SHP77 treated with DMSO at 0.1 percent for 48 hours (cell line): ENCODE measurements around the gene KMT2C.
"Not testable (repeated sequence)": the region's sequence is repeated elsewhere in the genome, so short reads cannot be mapped to it uniquely, and the experiment has no call there.

Source experiments
- DNase-seq: peaks from one replicate; lab custom pipeline; 2025; lab: John Stamatoyannopoulos, UW

KMT2C gene

DNA sequence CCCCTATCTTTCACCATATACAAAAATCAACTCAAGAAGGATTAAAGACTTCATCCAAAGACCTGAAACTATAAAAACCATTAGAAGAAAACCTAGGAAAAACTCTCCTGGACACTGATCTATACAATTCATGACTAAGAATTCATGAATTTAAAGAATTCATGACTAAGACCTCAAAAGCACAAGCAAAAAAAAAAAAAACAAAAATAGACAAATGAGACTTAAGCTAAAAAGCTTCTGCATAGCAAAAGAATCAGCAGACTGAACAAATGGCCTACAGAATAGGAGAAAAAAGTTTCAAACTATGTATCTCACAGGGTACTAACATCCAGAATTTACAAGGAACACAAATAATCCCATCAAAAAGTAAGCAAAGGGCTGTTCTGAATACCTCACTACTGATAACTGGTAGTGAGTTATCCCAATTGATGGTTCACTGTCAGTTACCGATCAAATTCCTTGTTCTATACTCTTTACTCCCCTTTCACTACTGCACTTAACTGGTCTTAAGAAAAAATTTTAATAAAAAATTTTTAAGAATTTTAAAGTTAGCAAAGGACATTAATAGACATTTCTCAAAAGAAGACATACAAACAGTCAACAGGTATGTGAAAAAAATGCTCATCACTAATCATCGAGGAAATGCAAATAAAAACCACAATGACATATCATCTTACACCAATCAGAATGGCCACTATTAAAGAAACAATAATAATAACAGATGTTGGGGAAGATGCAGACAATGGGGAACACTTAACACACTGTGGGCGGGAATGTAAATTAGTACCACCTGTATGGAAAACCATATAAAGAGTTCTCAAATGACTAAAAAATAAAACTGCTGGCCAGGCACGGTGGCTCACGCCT is 33.2 kb downstream of the KMT2C start:
- DNase-seq, result no peak

DNA sequence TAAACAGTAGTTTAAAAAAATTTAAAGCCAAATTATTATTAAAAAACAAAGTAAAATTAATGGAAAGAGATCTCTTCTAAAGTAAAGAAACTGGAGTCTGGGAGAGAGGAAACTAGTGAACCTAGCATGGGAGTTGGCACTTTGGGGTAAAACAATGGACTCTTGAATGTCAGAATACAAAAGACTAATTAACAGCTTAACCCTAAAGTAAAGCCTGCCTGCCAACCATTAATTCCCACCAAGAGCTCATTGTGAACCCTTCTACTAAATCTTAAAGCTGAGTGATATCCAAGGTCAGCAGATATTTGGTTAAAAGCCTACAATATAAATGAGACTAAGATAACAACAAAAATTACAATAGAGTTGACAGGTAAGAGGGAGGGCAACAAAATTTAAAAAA is 36.5 kb downstream of the KMT2C start:
- DNase-seq, result no peak

DNA sequence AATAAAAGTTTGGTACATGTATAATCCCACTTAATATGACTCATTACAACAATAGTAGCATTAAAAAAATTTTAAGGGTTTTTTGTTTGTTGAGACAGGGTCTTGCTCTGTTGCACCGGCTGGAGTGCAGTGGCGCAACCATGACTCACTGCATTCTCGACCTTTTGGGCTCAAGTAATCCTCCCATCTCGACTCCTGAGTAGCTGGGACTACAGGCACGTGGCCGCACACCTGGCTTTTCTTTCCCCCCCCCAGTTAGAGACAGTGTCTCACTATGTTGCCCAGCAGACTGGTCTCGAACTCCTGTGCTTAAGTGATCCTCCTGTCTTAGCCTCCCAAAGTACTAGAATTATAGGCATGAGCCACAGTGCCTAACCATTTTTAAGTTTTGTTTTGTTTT is 40.7 kb downstream of the KMT2C start:
- DNase-seq, result no peak

DNA sequence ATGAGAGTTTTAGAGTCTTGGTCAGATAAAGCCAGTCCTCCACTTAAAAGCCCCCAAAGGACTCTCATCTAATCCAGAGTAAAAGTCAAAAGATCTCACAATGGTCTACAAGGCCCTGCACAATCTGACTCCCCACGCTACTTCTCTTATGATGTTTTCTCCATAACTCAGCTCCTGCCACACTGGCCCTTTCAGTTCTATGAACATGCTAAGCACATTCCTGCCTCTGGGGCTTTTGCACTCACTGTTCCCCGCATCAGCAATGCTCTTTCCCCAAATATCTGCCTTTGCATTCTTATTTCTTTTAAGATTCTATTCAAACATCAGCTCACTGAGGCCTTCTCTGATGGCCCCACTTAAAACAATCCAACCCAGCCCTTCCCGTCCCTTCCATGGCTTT is 41.6 kb downstream of the KMT2C start:
- not testable (repeated sequence) for DNase-seq

DNA sequence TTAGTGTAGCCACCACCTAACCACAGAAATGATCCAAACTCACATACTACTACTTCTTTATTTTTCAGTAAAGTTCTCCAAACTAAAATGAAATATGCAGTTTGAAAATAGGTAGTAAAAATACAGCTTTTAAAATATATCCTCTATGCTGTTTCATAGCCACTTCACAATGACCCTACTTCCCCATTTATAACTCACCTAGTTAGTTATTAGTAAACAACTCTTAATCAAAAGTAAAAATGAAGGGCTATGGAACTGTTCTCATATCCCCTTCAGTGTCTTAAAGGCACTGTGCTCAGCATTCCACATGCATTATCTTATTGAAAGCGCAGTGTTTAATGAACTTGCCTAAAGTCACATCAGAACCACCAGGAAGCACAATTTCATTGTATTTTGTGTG is 43.5 kb downstream of the KMT2C start:
- DNase-seq, result no peak

DNA sequence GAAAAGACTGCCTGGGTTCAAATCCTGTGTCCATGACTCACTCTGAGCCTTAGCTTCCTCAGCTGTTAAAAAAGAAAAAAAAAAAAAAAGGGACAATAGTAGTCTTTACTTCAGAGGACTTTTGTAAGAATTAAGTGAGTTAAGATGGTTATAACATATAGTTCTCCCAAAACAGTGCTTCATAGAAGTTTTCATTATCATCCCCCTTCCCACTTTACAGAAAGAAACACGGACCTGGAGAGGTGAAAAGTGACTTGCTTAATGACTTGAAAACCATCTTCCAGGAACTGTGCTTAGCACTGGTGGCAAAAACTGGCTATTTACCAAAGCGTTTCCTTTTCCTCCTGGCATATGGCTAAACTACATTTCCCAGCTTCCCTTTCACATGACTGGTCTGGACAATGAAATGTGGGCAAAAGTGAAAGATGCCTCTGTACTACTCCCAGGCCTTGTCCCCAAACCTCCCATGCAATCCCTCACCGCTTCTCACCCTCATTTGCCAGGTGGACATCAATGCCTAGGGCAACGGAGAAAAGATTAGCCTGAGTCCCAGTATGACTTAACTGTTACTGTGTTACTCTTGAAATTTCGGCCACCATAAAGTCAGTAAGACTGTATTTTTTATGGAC is 49.6 kb downstream of the KMT2C start:
- not testable (repeated sequence) for DNase-seq

DNA sequence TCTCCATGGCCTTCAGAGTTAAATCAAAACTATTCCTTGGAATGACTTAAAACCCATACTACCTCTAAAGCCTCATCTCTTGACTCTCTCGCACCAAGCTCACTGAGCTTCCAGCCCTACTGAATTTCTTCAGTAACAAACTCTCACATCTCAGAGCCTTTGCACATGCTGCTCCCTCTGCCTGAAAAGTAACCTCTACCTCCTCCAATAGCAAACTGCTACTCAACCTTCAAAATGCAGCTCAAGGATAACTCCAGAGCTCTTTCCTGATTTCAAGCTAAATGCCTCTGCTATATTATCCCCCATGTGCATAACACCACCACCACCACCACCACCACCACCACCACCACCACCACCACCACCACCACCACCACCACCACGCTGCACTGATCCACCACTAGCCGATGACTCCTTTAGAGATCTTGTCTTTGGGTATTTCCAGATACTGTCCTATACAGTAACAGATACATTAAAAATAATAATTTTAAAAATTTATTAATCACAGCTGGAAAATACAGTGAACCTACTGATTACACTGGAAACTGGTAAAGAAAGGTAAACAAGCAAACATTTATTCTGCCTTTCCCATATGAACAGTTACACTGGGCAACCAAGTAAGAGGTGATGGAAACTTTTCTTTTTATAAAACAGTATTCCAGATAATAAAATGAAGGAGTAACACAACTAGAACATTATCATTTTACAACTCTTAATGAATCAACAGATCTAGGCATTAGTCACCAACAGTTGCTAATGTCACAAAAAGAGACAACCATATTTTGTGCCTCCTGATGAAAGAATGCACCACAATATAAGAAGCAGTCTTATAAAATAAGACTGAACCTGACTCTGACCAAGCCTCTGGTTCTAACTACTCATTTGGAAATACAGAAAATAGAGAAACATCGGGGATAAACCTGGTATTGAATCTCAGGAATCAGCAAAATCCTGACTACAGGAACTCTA is 51.3 kb downstream of the KMT2C start:
- DNase-seq, result not testable (repeated sequence)

DNA sequence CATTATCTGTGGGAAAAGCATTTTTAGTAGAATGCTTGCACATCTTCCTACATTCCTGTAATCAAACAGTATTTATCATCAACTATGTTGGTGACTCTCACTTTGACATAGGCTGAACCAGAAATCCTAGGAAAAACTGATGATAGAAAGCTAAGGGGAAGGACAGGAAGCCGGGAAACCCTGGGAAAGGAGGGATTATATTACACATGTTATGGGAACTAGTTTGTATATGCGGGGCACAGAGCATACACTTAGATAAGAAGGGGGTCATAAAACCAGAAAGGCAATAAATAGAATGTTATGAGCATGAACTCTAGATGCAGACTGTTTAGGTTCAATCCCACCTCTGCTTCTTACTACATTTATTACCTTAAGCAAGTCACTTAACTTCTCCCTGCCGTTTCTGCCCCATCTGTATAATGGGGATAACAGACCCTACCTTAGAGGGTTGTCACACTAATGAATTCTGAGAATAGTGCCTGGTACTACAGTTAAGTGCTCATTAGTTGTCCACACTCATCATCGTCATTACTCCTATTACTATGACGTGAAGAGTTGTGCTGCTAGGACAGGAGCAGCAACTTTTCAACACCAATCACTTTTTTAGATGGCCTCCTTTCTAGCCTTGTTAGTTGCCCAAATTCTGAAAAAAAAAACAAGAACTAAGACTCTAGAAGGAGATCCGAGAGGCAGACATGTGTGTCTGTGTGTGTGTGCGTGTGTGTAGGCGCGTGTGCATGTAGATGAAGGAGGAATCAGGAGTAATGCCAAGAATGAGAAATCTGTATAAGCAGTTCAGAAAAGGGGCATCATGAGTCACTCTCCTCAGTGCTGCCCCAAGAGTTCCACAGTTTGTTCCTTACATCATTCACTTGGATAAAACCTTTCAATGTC is 52.2 kb downstream of the KMT2C start:
- DNase-seq, result no peak

DNA sequence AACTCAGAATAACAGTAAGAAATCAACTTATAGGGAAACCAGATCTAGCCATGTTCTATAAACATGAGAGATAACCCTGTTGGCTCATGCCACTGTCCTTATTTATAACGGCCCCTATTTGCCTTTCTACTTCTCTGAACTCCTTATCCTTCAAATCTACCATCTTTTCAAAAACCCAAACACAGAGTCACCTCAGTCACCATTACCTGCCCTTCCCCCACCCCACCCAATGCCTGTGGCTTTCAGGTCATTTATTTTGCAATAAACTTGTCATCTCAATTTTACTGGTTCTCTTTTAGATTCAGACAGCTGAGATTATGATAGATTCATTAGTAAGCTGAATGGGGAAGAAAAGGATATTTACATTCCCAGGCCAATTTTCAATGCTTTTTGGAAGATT is 53.6 kb downstream of the KMT2C start:
- DNase-seq, result no peak

DNA sequence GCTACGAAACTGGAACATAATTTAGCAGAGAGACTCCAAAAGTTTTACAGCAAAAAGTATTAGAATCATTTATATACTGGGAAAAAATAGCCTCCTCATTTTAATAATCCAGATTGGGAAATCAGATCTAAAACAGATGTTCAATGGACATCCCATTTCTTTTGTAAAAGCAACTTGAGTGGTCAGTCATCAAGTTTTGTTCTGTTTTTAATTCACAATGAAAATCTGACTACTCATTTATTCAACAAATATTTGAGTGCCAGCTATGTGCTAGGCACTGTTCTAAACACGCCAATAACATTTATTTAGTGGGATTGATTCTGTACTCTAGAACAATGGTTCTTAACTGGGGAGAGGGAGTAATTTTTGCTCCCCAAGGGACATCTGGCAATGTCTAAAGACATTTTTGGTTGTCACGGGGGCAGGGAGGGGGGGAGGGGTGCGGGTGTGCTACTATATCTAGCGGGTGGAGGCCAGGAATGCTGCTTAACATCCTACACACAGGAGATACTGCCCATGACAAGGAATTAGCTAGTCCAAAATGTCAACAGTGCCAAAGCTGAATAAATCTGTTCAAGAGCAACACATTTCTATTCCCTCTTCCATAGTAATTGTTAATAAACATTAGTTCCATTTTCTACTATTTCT is 54.7 kb downstream of the KMT2C start:
- DNase-seq, result not testable (repeated sequence)

DNA sequence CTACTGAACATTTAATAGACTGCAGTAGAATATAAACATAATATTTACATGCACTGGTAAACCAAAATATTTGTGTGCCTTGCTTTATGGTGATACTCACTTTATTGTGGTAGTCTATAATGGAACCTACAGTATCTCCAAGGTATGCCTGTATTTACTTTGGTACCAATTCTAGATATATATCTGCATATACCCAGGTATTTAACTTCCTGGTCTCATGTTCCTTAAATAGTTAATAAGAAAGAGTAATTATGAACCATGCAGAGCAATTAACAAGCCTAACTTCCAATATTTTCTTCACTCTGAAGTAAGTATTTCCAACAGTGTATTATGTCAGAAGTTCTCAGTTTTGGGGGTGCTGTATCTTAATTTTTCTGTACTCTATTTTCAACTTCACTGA is 57.3 kb downstream of the KMT2C start:
- DNase-seq, result not testable (repeated sequence)

DNA sequence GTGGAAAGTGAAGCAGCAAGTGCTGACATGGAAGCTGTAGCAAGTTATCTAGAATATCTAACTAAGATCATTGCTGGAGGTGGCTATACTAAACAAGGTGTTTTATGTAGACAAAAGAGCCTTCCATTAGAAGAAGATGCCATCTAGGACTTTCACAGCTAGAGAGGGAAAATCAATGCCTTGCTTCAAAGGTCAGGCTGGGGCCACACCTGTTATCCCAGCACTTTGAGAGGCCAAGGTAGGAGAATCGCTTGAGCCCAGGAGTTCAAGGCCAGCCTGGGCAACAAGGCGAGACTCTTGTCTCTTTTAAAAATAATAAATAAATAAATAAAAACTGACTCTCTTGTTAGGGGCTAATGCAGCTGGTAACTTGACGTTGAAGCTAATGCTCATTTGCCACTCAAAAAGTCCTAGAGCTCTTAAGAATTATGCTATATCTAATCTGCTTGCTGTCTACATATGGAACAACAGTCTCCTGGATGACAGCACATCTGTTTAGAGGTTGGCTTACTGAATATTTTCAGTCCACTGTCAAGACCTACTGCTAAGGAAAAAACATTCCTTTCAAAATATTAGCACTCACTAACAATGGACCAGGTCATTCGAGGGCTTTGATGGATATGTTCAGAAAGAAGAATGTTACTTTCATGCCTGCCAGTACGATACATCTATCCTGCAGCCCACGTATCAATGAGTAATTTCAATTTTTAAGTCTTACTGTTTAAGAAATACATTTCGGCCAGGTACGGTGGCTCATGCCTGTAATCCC is 58.9 kb downstream of the KMT2C start:
- DNase-seq, result not testable (repeated sequence)

DNA sequence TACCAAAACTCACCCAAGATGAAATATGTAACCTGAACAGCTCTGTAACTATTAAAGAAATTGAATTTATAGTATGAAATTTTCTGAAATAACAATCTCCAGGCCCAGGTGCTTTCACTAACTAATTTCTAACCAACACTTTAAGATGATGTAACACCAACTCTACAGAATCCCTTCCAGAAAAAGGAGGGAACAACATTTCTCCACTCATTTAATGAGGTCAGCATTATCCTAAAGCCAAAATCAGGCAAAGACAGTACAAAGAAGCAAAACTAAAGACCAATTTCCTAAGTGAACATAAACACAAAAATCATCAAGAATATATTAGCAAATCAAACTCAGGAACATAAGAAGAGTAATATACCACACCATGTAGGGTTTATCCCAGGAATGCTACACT is 65.5 kb downstream of the KMT2C start:
- no peak for DNase-seq

DNA sequence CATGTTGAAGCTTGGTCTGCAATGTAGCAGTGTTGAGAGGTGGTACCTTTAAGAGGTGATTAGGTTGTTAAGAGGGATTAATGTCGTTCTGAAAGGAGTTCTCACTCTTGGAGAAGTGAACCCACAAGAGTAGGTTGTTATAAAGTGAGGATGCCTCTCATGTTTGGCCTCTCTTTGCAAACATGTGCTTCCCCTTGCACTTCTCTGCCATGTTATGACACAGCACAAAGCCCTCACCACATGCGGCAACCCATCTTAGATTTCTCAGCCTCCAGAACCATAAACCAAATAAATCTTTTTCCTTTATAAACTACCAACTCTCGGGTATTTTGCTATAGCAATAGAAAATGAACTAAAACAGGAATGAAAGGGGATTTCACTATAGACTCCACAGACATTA is 66.3 kb downstream of the KMT2C start:
- DNase-seq, result no peak

DNA sequence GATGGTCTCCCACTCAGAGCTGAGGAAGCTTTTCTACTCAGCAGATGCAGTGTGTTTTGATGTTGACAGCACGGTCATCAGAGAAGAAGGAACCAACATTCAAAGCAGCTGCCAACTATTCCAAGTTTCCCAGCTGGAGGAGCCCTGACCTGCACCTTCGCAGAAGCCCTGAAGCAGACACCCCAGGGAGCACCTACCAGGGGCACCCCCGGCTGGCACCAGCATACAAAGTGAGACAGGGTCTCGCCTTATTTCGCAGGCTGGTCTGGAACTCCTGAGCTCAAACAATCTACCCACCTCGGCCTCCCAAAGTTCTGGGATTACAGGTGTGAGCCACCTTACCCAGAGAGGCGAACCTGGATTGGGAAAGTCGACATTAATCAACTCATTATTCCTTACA is 68.6 kb downstream of the KMT2C start:
- DNase-seq, result no peak

DNA sequence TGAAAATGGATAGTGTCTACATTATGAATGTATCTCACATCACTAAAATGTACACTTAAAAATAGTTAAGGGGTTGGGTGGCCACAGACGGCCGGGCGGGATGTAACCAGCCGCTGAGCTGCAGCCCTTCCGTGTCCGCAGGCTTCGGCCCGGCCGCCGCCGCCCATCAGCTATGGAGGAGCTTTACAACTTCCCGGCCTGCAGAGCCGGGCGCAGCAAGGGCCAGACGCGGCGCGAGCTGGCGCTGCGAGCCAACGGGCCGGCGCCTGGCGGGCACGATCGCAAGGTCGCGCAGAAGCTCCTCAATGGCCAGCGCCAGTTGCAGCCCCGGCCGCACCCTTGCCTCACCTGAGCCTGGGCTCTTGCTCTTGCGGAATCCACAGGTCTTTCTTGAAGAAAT is 69.1 kb downstream of the KMT2C start:
- DNase-seq, result no peak

DNA sequence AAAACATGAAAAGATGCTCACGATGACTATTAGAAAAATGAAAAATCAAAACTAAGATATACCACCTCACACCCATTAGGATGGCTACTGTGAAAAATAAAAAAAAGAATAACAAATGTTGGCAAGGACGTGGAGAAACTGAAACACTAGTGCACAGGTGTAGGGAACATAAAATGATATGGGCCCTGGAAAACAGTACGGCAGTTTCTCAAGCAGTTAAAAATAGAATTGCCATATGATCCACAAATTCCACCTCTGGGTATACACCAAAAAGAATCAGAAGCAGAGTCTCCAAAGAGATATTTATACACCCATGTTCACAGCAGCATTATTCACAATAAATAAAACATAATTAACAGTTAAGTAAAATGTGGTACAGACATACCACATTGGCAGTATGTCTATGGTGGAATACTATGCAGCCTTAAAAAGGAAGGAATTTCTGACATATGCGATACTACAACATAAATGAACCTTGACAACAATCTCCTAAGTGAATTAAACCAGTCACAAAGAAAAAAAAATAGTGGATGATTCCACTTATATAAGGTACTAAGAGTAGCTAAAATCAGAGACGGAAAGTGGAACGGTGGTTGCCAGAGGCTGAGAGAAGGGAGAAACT is 69.7 kb downstream of the KMT2C start:
- DNase-seq, result no peak

DNA sequence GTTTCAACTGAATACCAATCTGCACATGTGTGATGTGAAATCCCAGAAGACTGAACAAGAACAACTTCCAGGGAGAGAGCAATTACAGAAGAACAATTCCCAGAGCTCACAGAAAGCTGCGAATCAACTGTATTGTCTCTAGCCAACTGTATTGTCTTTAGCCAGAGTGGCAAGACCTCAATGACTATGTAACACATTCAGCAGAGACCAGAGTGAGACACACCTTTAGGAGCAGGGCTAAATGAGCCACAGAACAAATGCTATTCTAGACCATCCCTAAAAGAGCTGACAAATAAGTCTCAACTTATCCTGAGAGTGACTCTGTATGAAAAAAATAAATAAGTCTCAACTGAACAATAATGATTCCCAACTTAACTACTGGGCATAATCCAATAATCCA is 72.0 kb downstream of the KMT2C start:
- DNase-seq, result no peak

DNA sequence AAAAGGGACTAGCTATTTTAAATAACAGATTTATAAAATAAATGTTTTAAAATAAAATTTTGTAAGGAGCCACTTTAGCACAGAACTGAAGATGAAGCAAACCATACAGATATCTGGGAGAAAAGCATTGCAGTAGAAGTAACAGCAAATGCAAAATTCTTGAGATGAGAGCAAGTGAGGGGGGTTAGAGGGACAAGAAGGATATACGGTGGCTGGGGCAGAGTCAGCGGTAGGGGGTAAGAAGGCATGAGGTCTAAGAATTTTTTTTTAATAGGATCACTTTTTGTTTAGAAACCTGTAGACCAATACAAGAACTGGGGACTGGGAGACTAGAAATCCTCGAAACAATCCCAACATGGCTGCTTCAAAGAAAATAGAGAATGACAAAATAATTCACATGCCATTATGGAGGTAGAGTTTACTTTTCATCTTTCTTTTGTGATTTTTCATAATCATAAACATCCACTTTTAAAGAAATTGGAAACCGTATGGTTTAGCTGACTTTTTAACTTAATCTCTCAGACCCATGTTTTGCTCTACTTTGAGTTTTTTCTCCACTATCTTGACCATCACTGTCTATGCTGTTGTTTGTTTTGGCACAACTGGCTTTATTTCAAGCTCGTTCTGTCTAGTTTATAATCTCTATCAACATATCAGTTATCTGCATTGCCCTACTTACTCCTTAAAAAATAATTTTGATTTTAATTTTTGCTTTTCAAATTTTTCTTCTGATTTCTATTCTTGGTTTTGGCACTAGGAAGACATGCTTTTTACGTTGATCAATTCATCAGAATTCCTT is 73.5 kb downstream of the KMT2C start:
- no peak for DNase-seq
